Lower leg skin (tissue), 3 donors: Measurements from ENCODE around the gene SREBF1.

Source experiments
- POLR2A ChIP-seq, 2 donors: fragments of 450-650 bp; IDR thresholded peaks; one replicate each; pipeline ENCODE4 v1.6.1; 2016 to 2017; ENCODE audit warnings: antibody characterized with exemption in 2 of 2, mild to moderate bottlenecking in 1 of 2, moderate library complexity in 1 of 2
- TF ChIP-seq, protein P1 (sequence below), 3 donors: fragments of 450-650 bp; IDR thresholded peaks; one replicate each; pipeline ENCODE4 v1.5.1; 2016; ENCODE audit warnings: antibody characterized with exemption in 3 of 3, mild to moderate bottlenecking in 3 of 3, moderate library complexity in 2 of 3

DNA sequence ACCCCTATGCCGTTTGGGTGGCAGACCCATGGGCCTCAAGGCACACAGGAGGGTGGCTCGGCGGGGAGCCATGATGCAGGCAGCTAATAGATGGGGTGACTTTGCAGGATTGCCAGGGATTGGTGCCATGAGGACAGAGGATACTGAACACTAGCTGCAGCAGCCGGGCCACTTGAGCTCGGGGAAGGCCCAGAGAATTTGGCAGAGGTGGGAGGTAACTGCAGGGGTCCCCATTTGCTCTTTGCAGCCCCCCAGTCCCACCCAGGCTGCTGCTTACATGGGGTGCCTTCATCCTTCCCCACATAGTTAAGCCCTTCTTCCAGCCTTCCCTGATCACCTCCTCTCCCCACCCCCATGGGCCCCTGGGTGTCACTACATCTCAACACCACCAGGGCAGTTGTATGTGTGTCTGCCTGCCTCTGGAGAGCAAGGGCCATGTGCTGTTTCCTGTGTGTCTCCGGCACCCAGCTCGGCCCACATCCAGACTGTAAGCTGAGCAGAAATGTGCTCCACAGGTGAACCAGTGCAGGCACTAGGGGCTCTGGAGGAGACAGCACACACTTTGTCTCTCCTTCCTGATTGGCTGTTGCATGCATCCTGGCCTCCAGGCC is 52.0 kb downstream of the SREBF1 start:
- TF ChIP-seq, protein P1, sequence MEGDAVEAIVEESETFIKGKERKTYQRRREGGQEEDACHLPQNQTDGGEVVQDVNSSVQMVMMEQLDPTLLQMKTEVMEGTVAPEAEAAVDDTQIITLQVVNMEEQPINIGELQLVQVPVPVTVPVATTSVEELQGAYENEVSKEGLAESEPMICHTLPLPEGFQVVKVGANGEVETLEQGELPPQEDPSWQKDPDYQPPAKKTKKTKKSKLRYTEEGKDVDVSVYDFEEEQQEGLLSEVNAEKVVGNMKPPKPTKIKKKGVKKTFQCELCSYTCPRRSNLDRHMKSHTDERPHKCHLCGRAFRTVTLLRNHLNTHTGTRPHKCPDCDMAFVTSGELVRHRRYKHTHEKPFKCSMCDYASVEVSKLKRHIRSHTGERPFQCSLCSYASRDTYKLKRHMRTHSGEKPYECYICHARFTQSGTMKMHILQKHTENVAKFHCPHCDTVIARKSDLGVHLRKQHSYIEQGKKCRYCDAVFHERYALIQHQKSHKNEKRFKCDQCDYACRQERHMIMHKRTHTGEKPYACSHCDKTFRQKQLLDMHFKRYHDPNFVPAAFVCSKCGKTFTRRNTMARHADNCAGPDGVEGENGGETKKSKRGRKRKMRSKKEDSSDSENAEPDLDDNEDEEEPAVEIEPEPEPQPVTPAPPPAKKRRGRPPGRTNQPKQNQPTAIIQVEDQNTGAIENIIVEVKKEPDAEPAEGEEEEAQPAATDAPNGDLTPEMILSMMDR (IDR thresholded peaks at IDR 0.05): no peak
- no peak for TF ChIP-seq POLR2A (IDR thresholded peaks at IDR 0.05)
